Prostate gland (tissue), 2 donors: Measurements from ENCODE around the gene TTLL10.

Experiments
- CTCF ChIP-seq, 4 experiments: fragments of 200-600 bp in 2 of 4; fragments of 450-650 bp in 2 of 4; sonication (generic) in 2 of 4; IDR thresholded peaks; 1 replicate in 3 of 4; 2 replicates in 1 of 4; pipeline ENCODE4 v1.5.1; 2016 to 2019; ENCODE audit warnings: antibody characterized with exemption in 4 of 4, mild to moderate bottlenecking in 2 of 4, moderate library complexity in 2 of 4
- POLR2A ChIP-seq: fragments of 450-650 bp; IDR thresholded peaks from one replicate; pipeline ENCODE4 v1.6.1; 2016; ENCODE audit warnings: antibody characterized with exemption, mild to moderate bottlenecking
- POLR2AphosphoS5 ChIP-seq: sonication (generic); formaldehyde crosslinking; IDR thresholded peaks from one replicate; pipeline ENCODE4 v1.6.1; 2017; ENCODE audit warnings: antibody characterized with exemption

GRCh38 chr1:1145547-1145914 is 28.1 kb upstream of the TTLL10 start:
- TF ChIP-seq CTCF (IDR thresholded peaks at IDR 0.05) (no peak), POLR2A (no peak), POLR2AphosphoS5 (no peak)
